Keratinocyte (primary cell): ENCODE measurements around the gene TSR1. TPM values are rescaled to one million over a fixed set of nuclear protein-coding genes. Genes with fewer than 3 reads are reported as not detected.

ENCODE experiments used
- DNase-seq: peaks from one replicate; pipeline ENCODE4 v3.0.0-alpha.2; 2011; ENCODE audit warnings: low read depth, missing footprints, low spot score
- FAIRE-seq: peaks from 2 replicates; lab custom pipeline; 2011; peaks lifted over from hg19 to GRCh38; lab: Jason Lieb, UNC
- H2AFZ ChIP-seq: 2 replicates; pipeline ENCODE4 v1.6.0; 2012; ENCODE audit warnings: low read length, control low read depth, inconsistent platforms; ENCODE audit not compliant: control insufficient read depth
- H3K27ac ChIP-seq: 2 replicates; pipeline ENCODE4 v1.5.1; 2011; ENCODE audit warnings: low read length; ENCODE audit not compliant: control insufficient read depth, insufficient read depth
- H3K27me3 ChIP-seq: 3 replicates; pipeline ENCODE4 v1.6.0; 2011; ENCODE audit warnings: low read length; ENCODE audit not compliant: control insufficient read depth, insufficient read depth; ENCODE audit errors: extremely low read depth
- H3K36me3 ChIP-seq, 2 experiments: 2 replicates in 1 of 2; 3 replicates in 1 of 2; pipeline ENCODE4 v1.5.1; 2011; ENCODE audit warnings: low read length in 2 of 2, mild to moderate bottlenecking in 1 of 2; ENCODE audit not compliant: control insufficient read depth in 2 of 2, insufficient read depth in 2 of 2; ENCODE audit errors: extremely low read depth in 1 of 2
- H3K4me1 ChIP-seq: 3 replicates; pipeline ENCODE4 v1.5.1; 2011; ENCODE audit warnings: low read length; ENCODE audit not compliant: control insufficient read depth, insufficient read depth; ENCODE audit errors: extremely low read depth
- H3K4me2 ChIP-seq: 3 replicates; pipeline ENCODE4 v1.6.0; 2011; ENCODE audit warnings: low read depth, low read length; ENCODE audit not compliant: control insufficient read depth, insufficient read depth; ENCODE audit errors: extremely low read depth
- H3K4me3 ChIP-seq, 3 experiments: fragments of 200-600 bp in 1 of 3; sonication (generic) in 1 of 3; 2 replicates in 2 of 3; 3 replicates in 1 of 3; pipeline ENCODE4 v1.5.1; 2011 to 2016; ENCODE audit warnings: low read length in 3 of 3, mild to moderate bottlenecking in 3 of 3, control low read depth in 2 of 3, inconsistent platforms in 1 of 3, low read depth in 1 of 3, mixed read lengths in 1 of 3, mixed run types in 1 of 3, moderate library complexity in 1 of 3; ENCODE audit not compliant: control insufficient read depth in 2 of 3, insufficient read depth in 2 of 3; ENCODE audit errors: extremely low read depth in 1 of 3
- H3K79me2 ChIP-seq: 2 replicates; pipeline ENCODE4 v1.6.0; 2012; ENCODE audit warnings: low read length; ENCODE audit not compliant: control insufficient read depth, insufficient read depth
- H3K9ac ChIP-seq: 3 replicates; pipeline ENCODE4 v1.6.0; 2011; ENCODE audit warnings: low read length; ENCODE audit not compliant: control insufficient read depth, insufficient read depth; ENCODE audit errors: extremely low read depth
- H3K9me1 ChIP-seq: 3 replicates; pipeline ENCODE4 v1.6.0; 2011; ENCODE audit warnings: low read length; ENCODE audit not compliant: control insufficient read depth, insufficient read depth; ENCODE audit errors: extremely low read depth
- H3K9me3 ChIP-seq: 2 replicates; pipeline ENCODE4 v1.5.1; 2012; ENCODE audit warnings: low read depth, low read length; ENCODE audit not compliant: control insufficient read depth
- H4K20me1 ChIP-seq: 3 replicates; pipeline ENCODE4 v1.6.0; 2011; ENCODE audit warnings: low read length; ENCODE audit not compliant: control insufficient read depth, insufficient read depth; ENCODE audit errors: extremely low read depth
- EZH2 ChIP-seq: IDR thresholded peaks from one replicate; pipeline ENCODE4 v1.6.1; 2012; ENCODE audit warnings: inconsistent platforms, mild to moderate bottlenecking, low read length, moderate library complexity
- dilution Hi-C: fragments of 300-500 bp; cut with MboI; formaldehyde crosslinking; loops from one replicate; pipeline ENCODE4 v1.7.0; 2020; ENCODE audit warnings: low sequenced_read_pairs; ENCODE audit not compliant: extremely low pct_ligation_motif_present
- polyA plus RNA-seq, 5 experiments: library from polyadenylated mRNA; depleted of rRNA in 3 of 5; stranded (reverse) in 3 of 5; stranded (forward) in 1 of 5; unstranded in 1 of 5; fragments of >200 nt; gene quantifications; 1 replicate in 1 of 5; 2 replicates in 3 of 5; 3 replicates in 1 of 5; pipeline versions ENCODE4 v1.2.1 to v1.2.3, GENCODE V29; 2011 to 2012; ENCODE audit warnings: missing spikeins in 2 of 5, low read depth in 1 of 5, low replicate concordance in 1 of 5
- TF ChIP-seq, protein P1 (sequence below), 3 experiments: IDR thresholded peaks in 1 of 3; conservative IDR thresholded peaks in 1 of 3; optimal IDR thresholded peaks in 1 of 3; 2 replicates in 2 of 3; 3 replicates in 1 of 3; pipeline versions ENCODE3 to v1.5.1; 2011; ENCODE audit warnings: low read length in 3 of 3, mild to moderate bottlenecking in 3 of 3, moderate library complexity in 2 of 3, control low read depth in 1 of 3, inconsistent platforms in 1 of 3; ENCODE audit not compliant: insufficient read depth in 2 of 3; ENCODE audit errors: extremely low read depth in 1 of 3

TSR1 gene
- polyA plus RNA-seq, 1 donor (not counting 4 experiments of a cell fraction or from before 2014, with no cell fraction given) = 17.1 TPM

DNA sequence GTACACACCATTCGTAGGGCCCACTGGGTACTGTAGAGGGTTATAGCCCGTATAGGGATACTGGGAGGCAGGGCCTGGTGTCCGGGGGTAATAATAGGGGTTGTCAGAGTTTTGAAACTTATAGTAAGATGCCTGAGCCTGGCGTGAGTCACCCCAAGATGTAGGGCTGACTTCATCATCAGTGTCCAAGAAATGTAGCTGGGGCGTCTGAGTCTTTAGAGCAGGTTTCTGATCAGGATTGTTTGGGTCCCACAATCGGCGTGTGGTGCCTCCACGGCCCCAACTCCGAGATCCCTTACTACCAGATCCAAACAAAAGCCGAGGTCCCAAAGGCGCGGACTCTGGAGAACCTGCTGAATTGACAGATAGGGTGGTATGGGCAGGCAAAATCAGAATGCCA lies 37.1 kb downstream of the TSR1 start:
- no peak for TF ChIP-seq EZH2
- TF ChIP-seq, protein P1, sequence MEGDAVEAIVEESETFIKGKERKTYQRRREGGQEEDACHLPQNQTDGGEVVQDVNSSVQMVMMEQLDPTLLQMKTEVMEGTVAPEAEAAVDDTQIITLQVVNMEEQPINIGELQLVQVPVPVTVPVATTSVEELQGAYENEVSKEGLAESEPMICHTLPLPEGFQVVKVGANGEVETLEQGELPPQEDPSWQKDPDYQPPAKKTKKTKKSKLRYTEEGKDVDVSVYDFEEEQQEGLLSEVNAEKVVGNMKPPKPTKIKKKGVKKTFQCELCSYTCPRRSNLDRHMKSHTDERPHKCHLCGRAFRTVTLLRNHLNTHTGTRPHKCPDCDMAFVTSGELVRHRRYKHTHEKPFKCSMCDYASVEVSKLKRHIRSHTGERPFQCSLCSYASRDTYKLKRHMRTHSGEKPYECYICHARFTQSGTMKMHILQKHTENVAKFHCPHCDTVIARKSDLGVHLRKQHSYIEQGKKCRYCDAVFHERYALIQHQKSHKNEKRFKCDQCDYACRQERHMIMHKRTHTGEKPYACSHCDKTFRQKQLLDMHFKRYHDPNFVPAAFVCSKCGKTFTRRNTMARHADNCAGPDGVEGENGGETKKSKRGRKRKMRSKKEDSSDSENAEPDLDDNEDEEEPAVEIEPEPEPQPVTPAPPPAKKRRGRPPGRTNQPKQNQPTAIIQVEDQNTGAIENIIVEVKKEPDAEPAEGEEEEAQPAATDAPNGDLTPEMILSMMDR (optimal IDR thresholded peaks at IDR 0.05 in 1 of 3, IDR thresholded peaks at IDR 0.05 in 1 of 3, conservative IDR thresholded peaks at IDR 0.05 in 1 of 3; ENCODE audit: extremely low read depth in 1 of 3, insufficient read depth in 2 of 3, low read length in 3 of 3) = no peak
- H3K4me1 ChIP-seq = peaks cover 14% of the 10 kb centered on the region

DNA sequence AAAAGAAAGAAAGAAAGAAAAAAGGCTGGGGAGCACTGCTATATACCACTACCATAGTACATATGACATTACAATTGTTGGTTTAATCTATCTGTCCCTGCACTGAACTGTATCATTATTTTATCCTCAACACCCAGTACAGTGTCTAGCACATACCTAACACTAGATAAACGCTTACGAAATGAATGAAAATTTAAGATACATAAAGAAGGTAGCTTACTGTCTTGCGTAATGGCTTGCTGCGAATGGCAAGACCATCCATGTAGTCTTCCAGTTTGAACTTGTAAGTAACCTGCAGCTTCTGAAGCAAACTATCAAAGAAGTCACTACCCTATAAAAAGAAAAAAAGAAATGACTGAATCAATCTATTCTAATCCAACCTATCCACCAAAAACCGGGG lies 39.2 kb downstream of the TSR1 start:
- H3K27ac ChIP-seq = no peak overlapping the region
- H2AFZ ChIP-seq = no peak overlapping the region
- H3K27me3 ChIP-seq = no peaks in the 10 kb centered on the region
- no peaks in the 10 kb centered on the region for H3K9me3 ChIP-seq
- DNase-seq = no peak
- no peak overlapping the region for H3K9ac ChIP-seq
- H3K9me1 ChIP-seq = peaks cover 3% of the 10 kb centered on the region
- TF ChIP-seq, protein P1 (optimal IDR thresholded peaks at IDR 0.05 in 1 of 3, IDR thresholded peaks at IDR 0.05 in 1 of 3, conservative IDR thresholded peaks at IDR 0.05 in 1 of 3; ENCODE audit: extremely low read depth in 1 of 3, insufficient read depth in 2 of 3, low read length in 3 of 3) = no peak
- TF ChIP-seq EZH2 = no peak
- FAIRE-seq = no peak
- no peaks in the 10 kb centered on the region for H4K20me1 ChIP-seq
- no peak overlapping the region for H3K4me2 ChIP-seq
- peaks cover 10% of the 10 kb centered on the region for H3K4me1 ChIP-seq
- peaks cover 55% of the 10 kb centered on the region for H3K79me2 ChIP-seq
- H3K36me3 ChIP-seq = peaks cover 26 to 33% of the 10 kb centered on the region in 2 experiments
- H3K4me3 ChIP-seq = no peak overlapping the region
- dilution Hi-C loops = no loop called here

More for the DNA sequence above, 37.1 kb downstream of the TSR1 start:
- Histone ChIP-seq H3K9me3 (no peaks in the 10 kb centered on the region), H3K4me2 (no peak overlapping the region), H3K4me3 (no peak overlapping the region), H3K36me3 (peaks cover 23 to 24% of the 10 kb centered on the region in 2 experiments), H3K9me1 (peaks cover 3% of the 10 kb centered on the region), H3K79me2 (peaks cover 63% of the 10 kb centered on the region), H4K20me1 (no peaks in the 10 kb centered on the region), H3K9ac (no peak overlapping the region), H3K27me3 (no peaks in the 10 kb centered on the region), H2AFZ (no peak overlapping the region), H3K27ac (no peak overlapping the region)
- no peak for FAIRE-seq
- dilution Hi-C loops = no loop called here
- no peak for DNase-seq
